GM15510 (cell line): ENCODE results near the gene GATA1.

Experiments used
- POLR2A ChIP-seq: IDR thresholded peaks from 3 replicates; pipeline ENCODE4 v1.6.1; 2011; ENCODE audit warnings: borderline replicate concordance; ENCODE audit not compliant: insufficient read length; ENCODE audit errors: extremely low read depth

GATA1 gene

DNA sequence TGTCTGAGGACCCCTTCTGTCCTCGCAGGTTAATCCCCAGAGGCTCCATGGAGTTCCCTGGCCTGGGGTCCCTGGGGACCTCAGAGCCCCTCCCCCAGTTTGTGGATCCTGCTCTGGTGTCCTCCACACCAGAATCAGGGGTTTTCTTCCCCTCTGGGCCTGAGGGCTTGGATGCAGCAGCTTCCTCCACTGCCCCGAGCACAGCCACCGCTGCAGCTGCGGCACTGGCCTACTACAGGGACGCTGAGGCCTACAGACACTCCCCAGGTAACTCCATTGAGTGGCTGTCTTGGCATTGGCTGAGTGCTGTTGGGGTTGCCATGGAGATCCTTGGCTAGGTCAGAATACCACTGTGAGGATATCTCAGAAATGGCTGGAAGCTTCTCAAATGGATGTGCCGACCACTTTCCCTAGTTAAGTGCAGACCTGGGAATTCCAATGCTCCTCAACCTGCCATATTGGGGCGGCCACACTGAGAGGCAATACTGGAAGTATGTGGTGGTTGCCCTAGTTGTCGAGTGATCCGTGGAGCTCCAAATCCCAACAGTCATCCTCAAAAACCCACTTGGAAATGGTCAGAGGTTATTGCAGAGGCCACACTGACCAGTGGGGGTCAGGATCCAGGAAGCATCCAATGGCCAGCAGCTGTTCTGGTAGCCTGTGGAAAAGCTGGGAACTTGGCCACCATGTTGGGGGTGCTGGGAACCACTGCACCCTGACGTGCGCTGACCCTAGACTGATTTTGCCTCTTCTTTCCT, 4.9 kb downstream of the GATA1 start:
- TF ChIP-seq POLR2A: no peak

DNA sequence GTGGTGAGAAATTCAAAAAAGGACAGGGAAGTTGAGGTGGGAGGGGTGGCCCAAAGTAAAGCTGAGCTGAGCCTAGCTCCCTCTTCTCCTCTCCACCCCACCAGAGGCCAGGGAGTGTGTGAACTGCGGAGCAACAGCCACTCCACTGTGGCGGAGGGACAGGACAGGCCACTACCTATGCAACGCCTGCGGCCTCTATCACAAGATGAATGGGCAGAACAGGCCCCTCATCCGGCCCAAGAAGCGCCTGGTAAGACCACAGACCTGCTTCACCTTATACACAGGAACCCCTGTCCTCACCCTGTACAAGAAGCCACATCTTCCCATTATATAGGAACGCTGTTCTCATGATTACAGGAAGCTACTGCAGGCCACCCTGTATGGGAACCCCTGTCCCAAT, 5.8 kb downstream of the GATA1 start:
- TF ChIP-seq POLR2A: no peak

- TF ChIP-seq POLR2A: no peak
Measured at GRCh38 chrX:48793935-48794334, 7.5 kb downstream of the GATA1 start.

DNA sequence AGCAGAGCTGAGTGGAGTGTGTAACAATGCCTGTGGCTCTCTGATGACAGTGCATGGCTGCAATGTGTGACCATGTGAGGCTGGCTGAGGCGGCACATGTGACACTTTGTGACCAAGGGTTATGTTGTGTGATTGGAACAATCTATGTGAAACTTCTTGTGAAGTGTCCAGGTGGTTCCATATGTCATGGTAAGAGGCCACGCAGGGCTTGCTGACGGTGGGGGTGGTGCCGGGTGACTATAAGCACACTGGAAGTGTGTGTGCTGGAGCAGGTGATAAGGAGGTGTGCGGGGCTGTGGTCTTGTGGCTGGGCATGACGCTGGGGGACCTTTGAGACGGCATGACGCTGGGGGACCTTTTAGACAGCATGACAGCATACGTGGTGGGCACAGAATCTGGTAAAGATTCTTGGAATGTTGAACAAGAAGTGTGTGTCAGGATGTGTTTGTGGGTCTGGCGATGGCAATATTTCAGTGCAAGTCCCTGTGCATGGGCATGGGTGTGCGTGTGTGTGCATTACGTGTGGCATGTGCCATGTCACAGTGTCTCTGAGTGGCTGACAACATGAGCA, 8.0 kb downstream of the GATA1 start:
- TF ChIP-seq POLR2A: no peak

DNA sequence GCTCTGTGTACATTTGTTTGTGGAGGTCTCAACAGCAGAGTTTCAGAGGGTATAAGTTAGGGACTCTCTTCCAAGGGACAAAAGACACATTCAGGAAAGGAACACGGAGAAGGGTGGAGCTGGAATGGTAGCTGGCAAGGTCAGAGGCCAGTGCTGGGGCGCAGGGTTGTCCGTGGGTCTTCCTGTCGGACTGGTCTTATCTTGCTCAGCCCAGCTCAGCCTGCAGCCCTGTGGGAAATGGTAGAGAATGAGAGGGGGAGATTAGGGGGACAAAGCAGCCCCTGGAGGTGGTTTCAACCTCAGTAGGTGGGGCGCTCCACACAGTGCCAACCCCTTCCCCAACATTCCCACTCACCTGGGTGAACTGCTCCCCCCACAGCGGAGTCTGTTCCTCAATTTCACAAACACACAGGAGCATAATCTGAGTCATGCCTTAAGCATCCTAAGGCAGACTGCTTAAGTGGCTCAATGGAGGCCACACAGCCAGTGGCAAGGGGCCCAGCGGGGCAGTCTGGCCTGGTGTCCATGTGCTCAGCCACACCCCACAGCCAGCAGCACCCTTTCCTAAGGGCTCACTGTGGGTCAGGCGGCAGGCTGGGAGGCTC, 8.6 kb downstream of the GATA1 start:
- TF ChIP-seq POLR2A: no peak

- TF ChIP-seq POLR2A: no peak
Measured at GRCh38 chrX:48798318-48798717, 11.9 kb downstream of the GATA1 start.

DNA sequence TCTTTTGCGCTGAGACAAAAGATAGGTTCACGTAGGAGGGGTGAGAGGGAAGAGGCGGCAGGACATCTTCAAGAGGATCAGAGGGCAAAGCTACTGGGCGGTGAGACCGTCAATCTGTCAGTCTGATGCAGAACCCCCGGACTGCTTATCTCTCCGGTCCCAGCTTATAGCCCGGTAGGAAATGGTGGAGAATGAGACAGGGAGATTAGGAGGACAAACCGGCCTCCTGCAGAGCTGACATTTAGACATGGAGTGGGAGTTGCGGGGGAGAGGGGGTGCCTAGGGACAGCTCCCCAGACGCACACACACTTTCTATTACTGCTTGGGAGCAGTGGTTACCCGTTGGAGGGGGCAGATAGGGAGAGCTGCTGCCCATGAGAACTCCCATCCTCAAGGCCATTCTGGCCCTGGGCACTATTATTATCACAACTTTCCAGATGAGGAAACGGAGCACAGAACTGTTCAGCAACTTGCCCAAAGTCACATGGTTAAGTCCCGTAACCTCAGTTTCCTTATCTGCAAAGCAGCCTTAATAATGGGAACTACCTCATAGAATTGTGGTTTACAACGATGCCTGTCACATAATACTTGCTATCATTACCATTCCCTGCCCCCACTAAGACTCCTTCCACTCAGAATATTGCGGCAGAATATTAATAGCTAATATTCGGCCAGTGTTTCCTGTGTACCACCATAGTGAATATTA, 14.3 kb downstream of the GATA1 start:
- no peak for TF ChIP-seq POLR2A

DNA sequence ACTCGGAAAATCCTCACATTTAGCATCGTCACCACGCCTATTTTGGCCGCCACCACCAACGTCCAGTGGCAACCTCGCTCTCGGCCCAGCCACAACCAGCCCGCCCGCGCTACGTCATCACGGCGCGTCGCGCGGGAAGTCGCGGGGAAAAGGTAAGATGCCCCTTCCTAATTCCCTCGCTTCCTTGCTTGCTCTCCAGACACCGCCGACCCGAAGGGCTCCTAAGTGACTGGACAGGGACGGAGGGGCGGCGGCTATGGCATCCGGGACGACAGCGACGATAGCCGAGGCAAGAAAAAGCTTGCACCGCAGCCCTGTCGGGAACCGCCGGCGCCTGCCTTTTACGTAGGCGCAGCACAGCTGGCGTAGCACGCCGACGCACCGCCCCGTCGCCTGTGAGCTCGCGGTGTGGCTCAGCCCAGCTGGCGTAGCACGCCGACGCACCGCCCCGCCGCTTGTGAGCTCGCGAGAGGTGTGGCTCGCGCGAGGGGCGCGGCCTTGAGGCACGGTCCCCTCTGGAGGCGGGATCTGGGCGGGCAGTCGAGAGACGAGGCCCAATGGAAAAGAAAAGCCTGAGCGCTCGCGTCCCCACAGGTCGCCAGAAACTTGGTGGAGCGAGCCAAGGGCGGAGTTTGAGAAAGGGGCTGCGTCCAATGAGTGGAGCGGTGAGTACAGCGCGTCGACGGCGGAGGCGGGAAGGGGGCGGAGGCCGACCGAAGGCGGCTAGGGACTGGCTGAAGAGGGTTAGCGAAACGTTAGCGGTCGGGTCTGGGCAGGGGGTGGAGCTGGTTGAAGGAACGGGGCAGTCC, 15.1 kb downstream of the GATA1 start, which contains the start of gene HDAC6:
TSS of gene HDAC6 (plus strand) at position 788 of the 809 bp plus-strand sequence. CDS start 626 bp downstream, outside the sequence.
- peak; percentile 42 for TF ChIP-seq POLR2A

DNA sequence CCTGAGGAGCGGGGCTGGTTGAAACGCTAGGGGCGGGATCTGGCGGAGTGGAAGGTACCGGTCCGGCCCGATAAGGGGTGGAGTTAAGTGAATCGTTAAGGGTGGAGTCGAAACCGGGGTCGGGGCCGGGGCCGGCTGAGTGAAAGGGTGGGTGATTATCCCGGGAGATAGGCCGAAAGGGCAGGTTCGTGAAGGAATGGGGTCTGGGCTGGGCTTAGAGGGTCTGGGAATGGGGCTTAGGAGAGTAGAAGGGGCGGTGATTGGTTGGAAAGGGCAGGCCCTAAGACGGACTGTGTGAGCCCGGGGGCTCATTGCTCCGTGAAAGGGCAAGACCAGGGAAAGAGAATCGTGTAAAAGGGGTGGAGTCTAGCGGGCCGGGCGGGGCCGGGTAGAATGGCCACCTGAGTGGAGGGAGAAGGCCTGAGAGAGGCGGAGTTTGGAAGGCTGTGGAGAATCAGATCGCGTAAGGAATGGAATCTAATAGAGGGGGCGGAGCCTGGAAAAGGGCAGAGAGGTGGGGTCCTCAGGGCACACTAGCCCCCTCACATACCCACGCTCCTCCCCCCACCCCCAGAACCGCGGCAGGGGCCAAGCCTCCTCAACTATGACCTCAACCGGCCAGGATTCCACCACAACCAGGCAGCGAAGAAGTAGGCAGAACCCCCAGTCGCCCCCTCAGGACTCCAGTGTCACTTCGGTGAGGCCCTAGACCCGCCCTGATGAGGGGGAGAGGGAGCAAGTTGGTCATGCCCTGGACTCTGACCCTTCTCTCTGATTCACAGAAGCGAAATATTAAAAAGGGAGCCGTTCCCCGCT, 15.9 kb downstream of the GATA1 start:
- TF ChIP-seq POLR2A: peak; percentile 52

DNA sequence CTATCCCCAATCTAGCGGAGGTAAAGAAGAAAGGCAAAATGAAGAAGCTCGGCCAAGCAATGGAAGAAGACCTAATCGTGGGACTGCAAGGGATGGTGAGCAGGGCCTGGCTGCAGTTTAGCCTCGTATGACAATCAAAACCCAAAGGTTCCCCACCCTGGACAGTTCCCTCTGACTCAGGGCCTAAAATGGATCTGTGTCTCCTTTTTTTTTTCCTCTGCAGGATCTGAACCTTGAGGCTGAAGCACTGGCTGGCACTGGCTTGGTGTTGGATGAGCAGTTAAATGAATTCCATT, 16.5 kb downstream of the GATA1 start:
- TF ChIP-seq POLR2A: no peak

GRCh38 chrX:48806081-48806480, 19.7 kb downstream of the GATA1 start:
- TF ChIP-seq POLR2A: no peak

GRCh38 chrX:48813644-48814043, 27.3 kb downstream of the GATA1 start:
- no peak for TF ChIP-seq POLR2A

DNA sequence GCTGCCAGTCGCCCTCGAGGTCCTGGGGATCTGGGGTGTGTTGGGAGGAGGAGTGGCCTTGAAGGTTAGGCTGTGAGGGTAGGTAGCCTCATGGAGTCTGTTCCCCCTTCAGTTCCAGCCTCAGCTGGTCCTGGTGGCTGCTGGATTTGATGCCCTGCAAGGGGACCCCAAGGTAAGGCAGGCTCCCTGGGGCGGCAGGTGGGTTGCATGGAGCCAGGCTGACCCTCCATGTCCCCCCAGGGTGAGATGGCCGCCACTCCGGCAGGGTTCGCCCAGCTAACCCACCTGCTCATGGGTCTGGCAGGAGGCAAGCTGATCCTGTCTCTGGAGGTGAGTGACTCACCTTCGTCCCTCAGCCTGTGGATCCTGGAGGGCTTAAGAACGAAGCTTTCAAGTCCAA, 28.3 kb downstream of the GATA1 start:
- no peak for TF ChIP-seq POLR2A

DNA sequence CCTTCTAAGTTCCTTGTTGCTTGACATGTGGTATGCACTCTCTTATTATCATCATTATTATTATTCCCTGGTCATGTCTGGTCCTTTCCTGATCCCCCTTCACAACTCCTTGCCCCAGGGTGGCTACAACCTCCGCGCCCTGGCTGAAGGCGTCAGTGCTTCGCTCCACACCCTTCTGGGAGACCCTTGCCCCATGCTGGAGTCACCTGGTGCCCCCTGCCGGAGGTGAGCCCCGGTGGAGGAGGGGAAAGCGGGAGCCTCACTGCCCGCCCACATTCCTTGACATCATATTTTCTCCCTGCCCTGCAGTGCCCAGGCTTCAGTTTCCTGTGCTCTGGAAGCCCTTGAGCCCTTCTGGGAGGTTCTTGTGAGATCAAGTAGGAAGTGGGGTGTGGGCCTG, 28.9 kb downstream of the GATA1 start:
- no peak for TF ChIP-seq POLR2A
